Measurements from ENCODE around the gene NDST1. TPM values are rescaled to one million over a fixed set of nuclear protein-coding genes. Genes with fewer than 3 reads are reported as not detected.
A peak's percentile ranks its signal among the peaks of the same experiment; 100 is the strongest.

NDST1 gene
- total RNA-seq, 6 experiments from 2014 or later, result 38.1 to 97.5 (median 76.0) TPM

- ATAC-seq (peak in 1 of 4 donors; percentile 8), DNase-seq (no peak)
- intact Hi-C loops (cut with DNase I), result no loop called here
- TF ChIP-seq, protein P1, sequence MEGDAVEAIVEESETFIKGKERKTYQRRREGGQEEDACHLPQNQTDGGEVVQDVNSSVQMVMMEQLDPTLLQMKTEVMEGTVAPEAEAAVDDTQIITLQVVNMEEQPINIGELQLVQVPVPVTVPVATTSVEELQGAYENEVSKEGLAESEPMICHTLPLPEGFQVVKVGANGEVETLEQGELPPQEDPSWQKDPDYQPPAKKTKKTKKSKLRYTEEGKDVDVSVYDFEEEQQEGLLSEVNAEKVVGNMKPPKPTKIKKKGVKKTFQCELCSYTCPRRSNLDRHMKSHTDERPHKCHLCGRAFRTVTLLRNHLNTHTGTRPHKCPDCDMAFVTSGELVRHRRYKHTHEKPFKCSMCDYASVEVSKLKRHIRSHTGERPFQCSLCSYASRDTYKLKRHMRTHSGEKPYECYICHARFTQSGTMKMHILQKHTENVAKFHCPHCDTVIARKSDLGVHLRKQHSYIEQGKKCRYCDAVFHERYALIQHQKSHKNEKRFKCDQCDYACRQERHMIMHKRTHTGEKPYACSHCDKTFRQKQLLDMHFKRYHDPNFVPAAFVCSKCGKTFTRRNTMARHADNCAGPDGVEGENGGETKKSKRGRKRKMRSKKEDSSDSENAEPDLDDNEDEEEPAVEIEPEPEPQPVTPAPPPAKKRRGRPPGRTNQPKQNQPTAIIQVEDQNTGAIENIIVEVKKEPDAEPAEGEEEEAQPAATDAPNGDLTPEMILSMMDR (IDR thresholded peaks at IDR 0.05), result no peak
- no peak for TF ChIP-seq POLR2A (IDR thresholded peaks at IDR 0.05)
- Histone ChIP-seq H3K27me3 (no peaks in the 10 kb centered on the region), H3K36me3 (peaks cover 0 to 17% (median 6%) of the 10 kb centered on the region in 4 donors), H3K4me1 (peaks cover 2 to 75% (median 35%) of the 10 kb centered on the region in 4 donors), H3K9me3 (no peaks in the 10 kb centered on the region), H3K4me3 (no peak overlapping the region), H3K27ac (peak overlapping the region in 2 of 3 donors; percentile 37 to 47)
- WGBS (ENCODE audit: insufficient coverage, low coverage, low lambda C conversion rate, missing lambda C conversion rate), result 57% methylated on average over 1 of the region's 4 CpGs
Observed at GRCh38 chr5:150496534-150496933, 11.4 kb upstream of the NDST1 start.

DNA sequence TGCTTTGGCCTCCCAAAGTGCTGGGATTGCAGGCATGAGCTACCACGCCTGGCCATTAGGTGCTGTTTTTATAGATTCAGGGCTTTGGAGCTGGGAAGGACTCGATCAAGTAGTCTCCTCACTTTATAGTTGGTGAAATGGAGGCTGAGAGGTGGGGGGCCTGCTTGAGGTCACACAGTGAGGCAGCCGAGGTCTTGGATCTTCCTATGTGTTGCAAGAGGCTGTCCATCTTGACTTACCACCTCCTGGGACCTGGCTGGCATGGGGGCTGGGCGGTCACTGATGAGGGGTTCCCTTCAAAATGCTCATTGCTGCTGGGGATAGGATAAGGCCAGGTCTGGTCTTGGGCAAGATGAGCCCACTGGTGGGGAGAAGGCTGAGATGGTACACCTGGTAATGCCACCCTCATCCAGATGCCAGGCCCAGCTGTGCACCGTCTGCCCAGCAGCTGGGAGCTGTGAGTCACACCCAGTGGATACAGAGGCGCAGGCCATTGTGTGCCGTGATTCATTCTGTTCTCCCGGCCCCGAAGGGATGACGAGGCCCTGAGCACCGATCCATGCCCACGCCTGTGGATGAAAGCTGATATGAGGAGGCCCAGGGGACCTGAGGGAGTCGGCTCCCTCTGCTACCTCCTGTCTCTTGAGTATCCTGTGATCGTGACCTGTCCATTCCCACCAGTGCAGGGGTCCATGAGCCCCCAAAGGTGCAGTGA lies 10.5 kb upstream of the NDST1 start:
- TF ChIP-seq, protein P1 (IDR thresholded peaks at IDR 0.05), result no peak
- no peak for TF ChIP-seq POLR2A (IDR thresholded peaks at IDR 0.05)
- peaks cover 0 to 10% (median 3%) of the 10 kb centered on the region in 4 donors for H3K36me3 ChIP-seq
- peak in 3 of 4 donors; percentile 6 to 60 (median 47) for ATAC-seq
- peak overlapping the region; percentile 1 to 56 (median 47) for H3K27ac ChIP-seq
- H3K4me1 ChIP-seq, result peaks cover 2 to 71% (median 36%) of the 10 kb centered on the region in 4 donors
- no peak overlapping the region for H3K4me3 ChIP-seq
- H3K9me3 ChIP-seq, result no peaks in the 10 kb centered on the region
- no peaks in the 10 kb centered on the region for H3K27me3 ChIP-seq
- 74% methylated on average over 9 of the region's 14 CpGs for WGBS (ENCODE audit: insufficient coverage, low coverage, low lambda C conversion rate, missing lambda C conversion rate)
- intact Hi-C loops (cut with DNase I), result no loop called here
- no peak for DNase-seq

GRCh38 chr5:150497989-150498317 lies 10.0 kb upstream of the NDST1 start:
- no peak overlapping the region for H3K4me3 ChIP-seq
- intact Hi-C loops (cut with DNase I), result no loop called here
- ATAC-seq (no peak), DNase-seq (no peak)
- H3K36me3 ChIP-seq, result peaks cover 0 to 10% (median 3%) of the 10 kb centered on the region in 4 donors
- 69% methylated on average over 4 of the region's 5 CpGs for WGBS (ENCODE audit: insufficient coverage, low coverage, low lambda C conversion rate, missing lambda C conversion rate)
- H3K27ac ChIP-seq, result peak overlapping the region in 2 of 3 donors; percentile 47 to 56
- peaks cover 2 to 72% (median 40%) of the 10 kb centered on the region in 4 donors for H3K4me1 ChIP-seq
- H3K9me3 ChIP-seq, result no peaks in the 10 kb centered on the region
- TF ChIP-seq, protein P1 (IDR thresholded peaks at IDR 0.05), result no peak
- no peak for TF ChIP-seq POLR2A (IDR thresholded peaks at IDR 0.05)
- no peaks in the 10 kb centered on the region for H3K27me3 ChIP-seq

DNA sequence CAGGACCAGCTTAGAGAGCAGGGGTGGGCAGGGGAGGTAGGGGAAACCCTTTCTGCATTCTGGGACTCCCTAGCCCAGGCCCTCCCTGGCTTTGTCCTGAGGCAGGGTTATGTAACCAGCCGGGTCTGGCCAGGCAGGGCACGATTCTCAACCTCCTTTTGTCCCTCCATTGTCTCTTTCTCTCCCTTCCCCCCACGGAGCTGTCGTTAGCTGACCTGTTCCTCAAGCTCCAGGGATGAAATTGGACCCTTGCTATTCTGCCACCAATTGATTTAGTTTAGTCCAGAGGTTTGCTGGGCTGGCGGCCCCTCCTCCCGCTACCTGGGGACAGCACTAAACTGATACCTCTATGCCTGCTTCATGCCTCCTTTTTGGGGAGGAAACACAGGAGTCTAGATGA lies 9.4 kb upstream of the NDST1 start:
- Histone ChIP-seq H3K36me3 (peaks cover 0 to 10% (median 3%) of the 10 kb centered on the region in 4 donors), H3K27ac (peak overlapping the region in 1 of 3 donors; percentile 37), H3K9me3 (no peaks in the 10 kb centered on the region), H3K27me3 (no peaks in the 10 kb centered on the region), H3K4me3 (no peak overlapping the region), H3K4me1 (peaks cover 2 to 78% (median 44%) of the 10 kb centered on the region in 4 donors)
- 25% methylated on average over 5 of the region's 6 CpGs for WGBS (ENCODE audit: insufficient coverage, low coverage, low lambda C conversion rate, missing lambda C conversion rate)
- TF ChIP-seq, protein P1 (IDR thresholded peaks at IDR 0.05), result no peak
- TF ChIP-seq POLR2A (IDR thresholded peaks at IDR 0.05), result no peak
- DNase-seq (peak in 1 of 3 donors; percentile 48), ATAC-seq (peak in 3 of 4 donors; percentile 24 to 54 (median 41))
- intact Hi-C loops (cut with DNase I), result no loop called here
